Smooth muscle cell (in vitro differentiated cells): ENCODE measurements around the gene UBN1. TPM values are rescaled to one million over a fixed set of nuclear protein-coding genes. Genes with fewer than 3 reads are reported as not detected.

Experiments
- DNase-seq: peaks from one replicate; lab custom pipeline; 2025; ENCODE audit not compliant: unreplicated experiment; lab: John Stamatoyannopoulos, UW
- H2AFZ ChIP-seq: fragments of 200-600 bp; sonication (generic); 2 replicates; pipeline ENCODE4 v1.6.0; 2016; ENCODE audit warnings: antibody characterized with exemption, low read depth, mild to moderate bottlenecking
- H3F3A ChIP-seq: fragments of 200-600 bp; sonication (generic); 2 replicates; pipeline ENCODE4 v1.6.0; 2017; ENCODE audit warnings: antibody characterized with exemption, low read depth
- H3K27ac ChIP-seq: fragments of 200-600 bp; sonication (generic); 2 replicates; pipeline ENCODE4 v1.5.1; 2016; ENCODE audit warnings: low read depth, mild to moderate bottlenecking
- H3K27me3 ChIP-seq: fragments of 200-600 bp; sonication (generic); 2 replicates; pipeline ENCODE4 v1.6.1; 2016; ENCODE audit warnings: low read depth, mild to moderate bottlenecking
- H3K36me3 ChIP-seq: fragments of 200-600 bp; sonication (generic); 2 replicates; pipeline ENCODE4 v1.5.1; 2016; ENCODE audit warnings: low read depth
- H3K4me1 ChIP-seq: fragments of 200-600 bp; sonication (generic); 2 replicates; pipeline ENCODE4 v1.5.1; 2016; ENCODE audit warnings: low read depth
- H3K4me2 ChIP-seq: fragments of 200-600 bp; sonication (generic); 2 replicates; pipeline ENCODE4 v1.6.0; 2016; ENCODE audit warnings: mild to moderate bottlenecking
- H3K4me3 ChIP-seq: fragments of 200-600 bp; sonication (generic); 2 replicates; pipeline ENCODE4 v1.5.1; 2016; ENCODE audit warnings: mild to moderate bottlenecking
- H3K79me2 ChIP-seq: fragments of 200-600 bp; sonication (generic); 2 replicates; pipeline ENCODE4 v1.6.0; 2016; ENCODE audit warnings: low read depth, mild to moderate bottlenecking
- H3K9ac ChIP-seq: fragments of 200-600 bp; sonication (generic); 2 replicates; pipeline ENCODE4 v1.6.0; 2016; ENCODE audit warnings: low read depth
- H3K9me3 ChIP-seq: fragments of 200-600 bp; sonication (generic); replicated peaks from 2 replicates; pipeline ENCODE4 v1.5.1; 2016; ENCODE audit warnings: low read depth
- H4K20me1 ChIP-seq: fragments of 200-600 bp; sonication (generic); 2 replicates; pipeline ENCODE4 v1.6.0; 2016; ENCODE audit warnings: low read depth
- WGBS: methylation state at CpG from one replicate; pipeline ENCODE4 v1.1.7; 2016; ENCODE audit warnings: low lambda C conversion rate; 5-methylcytosine and 5-hydroxymethylcytosine counted together
- polyA plus RNA-seq: library from polyadenylated mRNA; unstranded; fragments of >200 nt; fragmentation: Nextera tagmentation; extraction: Ambion mirVana; gene quantifications from 2 replicates; pipeline ENCODE4 v1.2.1, GENCODE V29; 2016
- total RNA-seq: library from RNA; depleted of rRNA; stranded (reverse); fragments of >200 nt; gene quantifications from 2 replicates; pipeline ENCODE4 v1.2.3, GENCODE V29; 2014
- TF ChIP-seq, protein P1 (sequence below): fragments of 200-600 bp; sonication (generic); IDR thresholded peaks from 2 replicates; pipeline ENCODE4 v1.5.1; 2017; ENCODE audit warnings: borderline replicate concordance, mild to moderate bottlenecking, antibody characterized with exemption; ENCODE audit not compliant: insufficient read depth, poor library complexity, severe bottlenecking

The UBN1 gene
- total and polyA plus RNA-seq, 2 experiments from 2014 or later: 16.2 to 29.7 TPM

DNA sequence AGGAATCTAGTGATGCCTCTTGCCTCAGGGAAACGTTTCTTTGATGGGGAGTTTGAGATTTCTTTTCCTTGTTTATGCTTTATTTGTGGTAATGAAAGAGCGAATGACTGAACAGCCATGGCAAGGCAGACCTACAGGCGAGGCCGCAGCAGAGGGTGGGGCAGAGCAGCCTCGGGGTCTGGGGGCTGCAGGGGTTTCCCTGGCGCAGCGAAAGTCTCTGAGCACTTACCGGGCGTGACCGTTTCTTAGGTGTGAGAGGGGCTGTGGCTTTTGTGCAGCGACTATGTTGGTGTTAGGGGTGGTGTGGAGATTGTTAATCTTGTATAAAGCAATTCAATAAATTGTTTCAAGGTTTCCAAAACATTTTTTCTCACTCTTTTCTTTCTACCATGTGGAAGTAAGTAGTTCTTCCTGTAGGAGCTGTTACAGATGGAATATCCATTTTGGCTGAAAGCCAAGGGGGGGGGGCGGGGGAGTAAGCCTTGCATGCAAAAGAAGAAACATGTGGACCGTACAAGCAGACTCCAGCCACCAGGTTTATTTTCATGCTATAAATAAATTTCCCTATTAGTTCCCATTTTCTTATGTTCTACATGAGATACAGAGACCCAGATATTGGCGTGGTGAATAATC, 34.8 kb downstream of the UBN1 start:
- H3K9me3 ChIP-seq: no peaks in the 10 kb centered on the region
- no peak overlapping the region for H3K9ac ChIP-seq
- H3K4me2 ChIP-seq: no peak overlapping the region
- no peaks in the 10 kb centered on the region for H3K4me1 ChIP-seq
- no peaks in the 10 kb centered on the region for H3F3A ChIP-seq
- no peak for DNase-seq
- no peaks in the 10 kb centered on the region for H3K79me2 ChIP-seq
- no peak overlapping the region for H3K4me3 ChIP-seq
- 89% methylated on average over 14 of the region's 14 CpGs for WGBS
- no peaks in the 10 kb centered on the region for H3K36me3 ChIP-seq
- H2AFZ ChIP-seq: no peak overlapping the region
- no peak overlapping the region for H3K27ac ChIP-seq
- H4K20me1 ChIP-seq: peaks cover 19% of the 10 kb centered on the region
- H3K27me3 ChIP-seq: no peaks in the 10 kb centered on the region
- TF ChIP-seq, protein P1, sequence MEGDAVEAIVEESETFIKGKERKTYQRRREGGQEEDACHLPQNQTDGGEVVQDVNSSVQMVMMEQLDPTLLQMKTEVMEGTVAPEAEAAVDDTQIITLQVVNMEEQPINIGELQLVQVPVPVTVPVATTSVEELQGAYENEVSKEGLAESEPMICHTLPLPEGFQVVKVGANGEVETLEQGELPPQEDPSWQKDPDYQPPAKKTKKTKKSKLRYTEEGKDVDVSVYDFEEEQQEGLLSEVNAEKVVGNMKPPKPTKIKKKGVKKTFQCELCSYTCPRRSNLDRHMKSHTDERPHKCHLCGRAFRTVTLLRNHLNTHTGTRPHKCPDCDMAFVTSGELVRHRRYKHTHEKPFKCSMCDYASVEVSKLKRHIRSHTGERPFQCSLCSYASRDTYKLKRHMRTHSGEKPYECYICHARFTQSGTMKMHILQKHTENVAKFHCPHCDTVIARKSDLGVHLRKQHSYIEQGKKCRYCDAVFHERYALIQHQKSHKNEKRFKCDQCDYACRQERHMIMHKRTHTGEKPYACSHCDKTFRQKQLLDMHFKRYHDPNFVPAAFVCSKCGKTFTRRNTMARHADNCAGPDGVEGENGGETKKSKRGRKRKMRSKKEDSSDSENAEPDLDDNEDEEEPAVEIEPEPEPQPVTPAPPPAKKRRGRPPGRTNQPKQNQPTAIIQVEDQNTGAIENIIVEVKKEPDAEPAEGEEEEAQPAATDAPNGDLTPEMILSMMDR: no peak

DNA sequence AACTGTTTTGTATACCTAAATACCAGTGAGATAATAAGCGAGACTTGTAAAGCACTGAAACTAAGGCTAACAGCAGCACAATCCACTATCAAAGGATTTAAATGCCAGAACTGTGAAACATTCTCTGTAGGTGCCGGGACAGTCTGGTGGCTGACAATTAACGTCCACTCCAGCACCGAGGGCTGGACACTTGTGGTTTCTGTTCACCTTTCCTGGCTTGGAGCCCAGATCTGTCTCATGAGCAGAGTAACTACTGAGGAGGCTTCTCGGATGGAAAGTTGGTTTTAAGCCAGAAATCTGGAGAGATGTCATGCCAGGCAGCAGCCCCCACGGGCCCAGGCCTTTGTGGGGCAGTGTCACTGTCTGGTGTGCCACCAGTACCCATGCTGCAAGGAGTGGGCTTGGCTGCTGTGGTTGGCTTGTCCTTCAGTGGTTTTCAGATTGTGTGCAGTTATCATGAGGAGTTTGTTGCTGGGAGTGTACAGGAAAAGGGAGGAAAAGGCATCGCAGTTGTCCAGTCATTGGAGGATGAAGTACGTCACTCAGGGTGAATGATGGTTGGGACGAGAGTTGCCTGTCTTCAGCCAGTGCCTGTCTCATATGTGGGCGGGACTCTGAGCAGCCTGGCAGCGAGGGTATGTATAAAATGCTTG, 35.5 kb downstream of the UBN1 start:
- 84% methylated on average over 11 of the region's 11 CpGs for WGBS
- H3K9ac ChIP-seq: no peak overlapping the region
- H3K79me2 ChIP-seq: no peaks in the 10 kb centered on the region
- H3K27me3 ChIP-seq: no peaks in the 10 kb centered on the region
- no peak overlapping the region for H3K27ac ChIP-seq
- no peak overlapping the region for H2AFZ ChIP-seq
- H3F3A ChIP-seq: no peaks in the 10 kb centered on the region
- no peak overlapping the region for H3K4me2 ChIP-seq
- H4K20me1 ChIP-seq: peaks cover 19% of the 10 kb centered on the region
- no peaks in the 10 kb centered on the region for H3K4me1 ChIP-seq
- no peak overlapping the region for H3K4me3 ChIP-seq
- no peaks in the 10 kb centered on the region for H3K36me3 ChIP-seq
- TF ChIP-seq, protein P1: no peak
- no peaks in the 10 kb centered on the region for H3K9me3 ChIP-seq
- no peak for DNase-seq

DNA sequence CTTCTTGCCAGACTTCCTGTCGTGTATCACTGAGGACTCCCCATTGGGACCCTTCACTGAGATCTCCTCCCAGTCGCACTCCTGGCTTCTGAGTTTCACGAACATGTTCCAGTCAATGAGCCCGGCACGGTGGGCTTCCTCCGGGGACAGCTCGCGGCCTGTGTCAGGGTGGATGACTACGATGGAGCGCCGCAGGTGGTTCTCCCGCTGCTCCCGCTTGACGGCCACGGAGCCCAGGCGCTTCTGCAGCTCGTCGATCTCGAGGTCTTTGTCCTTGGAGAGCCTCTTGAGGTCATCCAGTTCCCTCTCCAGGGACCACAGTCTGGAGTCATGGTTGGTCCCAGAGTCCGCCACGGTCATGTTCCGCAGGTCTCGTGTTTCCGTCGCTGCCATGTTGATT, 36.2 kb downstream of the UBN1 start:
- DNase-seq: no peak
- H3K4me3 ChIP-seq: no peak overlapping the region
- no peak overlapping the region for H3K4me2 ChIP-seq
- H3K79me2 ChIP-seq: no peaks in the 10 kb centered on the region
- TF ChIP-seq, protein P1: no peak
- H3K9me3 ChIP-seq: no peaks in the 10 kb centered on the region
- no peak overlapping the region for H2AFZ ChIP-seq
- H3K4me1 ChIP-seq: no peaks in the 10 kb centered on the region
- no peaks in the 10 kb centered on the region for H3K27me3 ChIP-seq
- 95% methylated on average over 25 of the region's 25 CpGs for WGBS
- H3K36me3 ChIP-seq: no peaks in the 10 kb centered on the region
- H4K20me1 ChIP-seq: peaks cover 19% of the 10 kb centered on the region
- H3F3A ChIP-seq: no peaks in the 10 kb centered on the region
- H3K27ac ChIP-seq: no peak overlapping the region
- no peak overlapping the region for H3K9ac ChIP-seq

DNA sequence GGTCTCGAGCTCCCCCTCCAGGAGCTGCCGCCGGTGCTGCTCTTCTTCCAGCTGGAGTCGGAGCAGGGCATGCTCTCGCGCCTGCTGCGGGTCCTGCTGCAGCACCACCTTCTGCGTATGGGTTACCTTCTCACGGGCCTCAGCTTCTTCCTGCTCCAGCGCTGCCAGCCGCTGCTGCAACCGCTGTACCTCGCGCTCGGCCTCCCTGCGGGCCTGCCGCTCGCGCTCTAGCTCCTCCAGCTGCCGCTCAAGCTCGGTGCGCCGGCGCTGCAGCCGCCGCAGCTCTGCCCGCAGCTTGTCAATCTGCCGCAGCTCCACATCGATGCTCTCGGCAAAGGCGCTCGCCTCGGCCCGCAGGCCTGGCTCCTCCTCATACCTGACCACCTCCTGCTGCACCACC, 36.9 kb downstream of the UBN1 start:
- no peak overlapping the region for H3K4me3 ChIP-seq
- 96% methylated on average over 34 of the region's 34 CpGs for WGBS

More for the DNA sequence above, 36.9 kb downstream of the UBN1 start:
- Histone ChIP-seq H4K20me1 (peaks cover 19% of the 10 kb centered on the region), H2AFZ (no peak overlapping the region), H3K9ac (no peak overlapping the region), H3K27ac (no peak overlapping the region), H3F3A (no peaks in the 10 kb centered on the region), H3K36me3 (no peaks in the 10 kb centered on the region), H3K79me2 (no peaks in the 10 kb centered on the region), H3K4me1 (no peaks in the 10 kb centered on the region), H3K27me3 (no peaks in the 10 kb centered on the region), H3K9me3 (no peaks in the 10 kb centered on the region), H3K4me2 (no peak overlapping the region)
- DNase-seq: no peak
- TF ChIP-seq, protein P1: no peak
